Brain microvascular endothelial cell (primary cell): ENCODE data around the gene KLK12.

Experiments used
- DNase-seq: peaks from one replicate; pipeline ENCODE4 v3.0.0-alpha.2; 2020
- H3K27ac ChIP-seq: fragments of 250-450 bp; sonication (Bioruptor Pico); 2 replicates; pipeline ENCODE4 v1.5.1; 2020; ENCODE audit warnings: mild to moderate bottlenecking, moderate library complexity
- H3K27me3 ChIP-seq: fragments of 250-450 bp; sonication (Bioruptor Pico); replicated peaks from 2 replicates; pipeline ENCODE4 v1.5.1; 2020; ENCODE audit warnings: mild to moderate bottlenecking
- H3K36me3 ChIP-seq: fragments of 250-450 bp; sonication (Bioruptor Pico); replicated peaks from 2 replicates; pipeline ENCODE4 v1.5.1; 2020; ENCODE audit warnings: mild to moderate bottlenecking
- H3K4me3 ChIP-seq: 2 replicates; pipeline ENCODE4 v1.5.1; 2011; ENCODE audit warnings: low read depth, mild to moderate bottlenecking, control low read depth, low read length, moderate library complexity
- in situ Hi-C: cut with HindIII; loops from 2 replicates; pipeline ENCODE4 v1.10.0; 2017; ENCODE audit warnings: low sequenced_read_pairs, low pct_ligation_motif_present
- TF ChIP-seq, protein P1 (sequence below): IDR thresholded peaks from 2 replicates; pipeline ENCODE4 v1.5.1; 2011; ENCODE audit warnings: low read depth, mild to moderate bottlenecking, moderate library complexity, low read length, control low read depth, inconsistent platforms; ENCODE audit errors: missing control alignments

Gene KLK12

DNA sequence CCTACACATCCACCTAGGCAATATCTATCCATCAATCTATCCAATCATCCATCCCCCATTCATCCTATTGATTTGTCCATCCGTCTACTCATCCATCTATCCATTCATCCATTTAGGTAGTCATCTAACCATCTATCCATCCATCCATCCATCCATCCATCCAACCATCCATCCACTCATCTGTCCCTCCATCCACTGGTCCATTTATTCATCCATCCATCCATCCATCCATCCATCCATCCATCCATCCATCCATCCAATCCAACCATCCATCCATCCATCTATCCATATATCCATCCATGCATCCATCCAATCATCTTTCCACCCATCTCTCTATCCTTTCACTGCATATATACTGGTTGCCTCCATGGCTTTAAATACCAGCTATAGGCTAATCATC is 26.2 kb upstream of the KLK12 start:
- Histone ChIP-seq H3K36me3 (no peaks in the 10 kb centered on the region), H3K4me3 (no peak overlapping the region), H3K27me3 (no peaks in the 10 kb centered on the region), H3K27ac (no peak overlapping the region)
- DNase-seq, result no peak
- TF ChIP-seq, protein P1, sequence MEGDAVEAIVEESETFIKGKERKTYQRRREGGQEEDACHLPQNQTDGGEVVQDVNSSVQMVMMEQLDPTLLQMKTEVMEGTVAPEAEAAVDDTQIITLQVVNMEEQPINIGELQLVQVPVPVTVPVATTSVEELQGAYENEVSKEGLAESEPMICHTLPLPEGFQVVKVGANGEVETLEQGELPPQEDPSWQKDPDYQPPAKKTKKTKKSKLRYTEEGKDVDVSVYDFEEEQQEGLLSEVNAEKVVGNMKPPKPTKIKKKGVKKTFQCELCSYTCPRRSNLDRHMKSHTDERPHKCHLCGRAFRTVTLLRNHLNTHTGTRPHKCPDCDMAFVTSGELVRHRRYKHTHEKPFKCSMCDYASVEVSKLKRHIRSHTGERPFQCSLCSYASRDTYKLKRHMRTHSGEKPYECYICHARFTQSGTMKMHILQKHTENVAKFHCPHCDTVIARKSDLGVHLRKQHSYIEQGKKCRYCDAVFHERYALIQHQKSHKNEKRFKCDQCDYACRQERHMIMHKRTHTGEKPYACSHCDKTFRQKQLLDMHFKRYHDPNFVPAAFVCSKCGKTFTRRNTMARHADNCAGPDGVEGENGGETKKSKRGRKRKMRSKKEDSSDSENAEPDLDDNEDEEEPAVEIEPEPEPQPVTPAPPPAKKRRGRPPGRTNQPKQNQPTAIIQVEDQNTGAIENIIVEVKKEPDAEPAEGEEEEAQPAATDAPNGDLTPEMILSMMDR, result no peak
- in situ Hi-C loops, result no loop called here

DNA sequence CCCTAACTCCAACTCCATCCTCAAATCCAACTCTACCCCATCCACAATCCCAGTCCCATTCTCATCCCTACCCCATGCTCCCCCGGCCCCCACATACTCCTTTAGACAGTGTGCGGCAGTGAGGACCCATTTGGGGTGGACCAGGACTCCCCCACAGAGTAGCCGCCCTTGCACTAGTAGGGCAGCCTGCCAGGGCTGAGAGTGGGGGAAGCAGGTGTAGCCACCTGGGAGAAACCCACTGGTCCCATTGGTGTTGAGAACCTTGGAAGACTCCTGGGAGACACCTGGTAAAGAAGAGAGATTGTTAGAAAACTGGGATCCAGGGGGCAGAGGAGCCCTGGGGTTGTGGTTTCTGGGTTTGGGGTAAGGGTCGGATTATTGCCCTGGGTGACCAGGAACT is 25.5 kb upstream of the KLK12 start:
- DNase-seq, result no peak
- in situ Hi-C loops, result no loop called here
- TF ChIP-seq, protein P1, result no peak

DNA sequence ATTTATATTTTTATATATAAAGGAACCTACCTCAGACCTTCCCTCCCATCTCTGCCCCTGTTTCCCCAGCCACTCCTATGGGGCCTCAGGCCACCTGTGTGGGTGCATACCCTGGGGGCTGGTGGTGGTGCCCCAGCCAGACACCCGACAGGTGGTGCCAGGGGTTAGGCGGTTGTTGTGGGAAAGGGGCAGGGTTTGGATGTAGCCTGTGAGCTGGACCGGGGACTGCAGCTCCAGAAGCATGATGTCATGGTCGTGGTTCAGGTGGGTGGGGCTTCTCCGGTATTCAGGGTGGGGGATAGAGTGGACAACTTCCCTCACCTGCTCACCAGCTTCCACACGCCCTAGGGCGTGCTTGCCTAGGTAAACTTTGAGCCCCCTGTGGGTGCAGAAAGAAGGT is 24.9 kb upstream of the KLK12 start:
- H3K36me3 ChIP-seq, result no peaks in the 10 kb centered on the region
- no peak for DNase-seq
- H3K27ac ChIP-seq, result no peak overlapping the region
- TF ChIP-seq, protein P1, result no peak
- H3K27me3 ChIP-seq, result no peaks in the 10 kb centered on the region
- in situ Hi-C loops, result no loop called here
- H3K4me3 ChIP-seq, result no peak overlapping the region

More for the DNA sequence above, 25.5 kb upstream of the KLK12 start:
- Histone ChIP-seq H3K4me3 (no peak overlapping the region), H3K27me3 (no peaks in the 10 kb centered on the region), H3K27ac (no peak overlapping the region), H3K36me3 (no peaks in the 10 kb centered on the region)

DNA sequence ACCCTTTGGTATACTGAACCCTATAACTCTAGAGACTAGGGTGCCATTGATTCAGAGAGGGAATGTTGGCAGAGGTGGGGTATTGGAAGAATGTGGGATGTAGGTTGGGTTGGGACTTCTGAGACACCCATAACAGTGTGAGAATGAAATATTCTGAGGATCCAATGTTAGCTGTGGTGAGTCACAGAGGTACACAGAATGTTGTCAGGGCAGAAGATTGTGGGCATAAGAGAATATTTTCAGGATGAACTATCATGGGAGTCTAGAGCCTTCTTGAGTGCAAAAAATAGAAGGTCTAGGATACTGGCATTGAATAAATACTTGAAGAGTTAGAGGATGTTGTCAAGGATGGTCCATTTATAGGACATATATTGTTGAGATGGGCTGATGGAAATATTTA is 21.1 kb upstream of the KLK12 start:
- no peaks in the 10 kb centered on the region for H3K36me3 ChIP-seq
- no peak overlapping the region for H3K4me3 ChIP-seq
- in situ Hi-C loops, result no loop called here
- DNase-seq, result no peak
- TF ChIP-seq, protein P1, result no peak
- no peak overlapping the region for H3K27ac ChIP-seq
- H3K27me3 ChIP-seq, result no peaks in the 10 kb centered on the region

DNA sequence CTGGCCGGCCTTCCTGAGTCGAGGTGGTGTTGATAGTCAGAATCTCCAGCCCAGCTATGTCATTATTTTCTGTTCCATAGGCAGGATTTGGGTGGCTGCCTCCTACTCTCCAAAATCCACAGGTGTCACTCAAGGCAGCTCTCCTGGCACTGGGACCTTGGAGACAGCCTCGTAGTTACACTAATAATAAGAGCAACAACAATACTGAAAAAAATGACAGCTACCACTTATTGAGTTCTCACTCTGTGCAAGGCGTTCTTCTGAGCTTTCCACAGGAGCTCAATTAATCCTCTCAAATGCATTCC is 12.2 kb upstream of the KLK12 start:
- Histone ChIP-seq H3K27ac (no peak overlapping the region), H3K36me3 (no peaks in the 10 kb centered on the region), H3K4me3 (no peak overlapping the region), H3K27me3 (no peaks in the 10 kb centered on the region)
- in situ Hi-C loops, result no loop called here
- TF ChIP-seq, protein P1, result no peak
- DNase-seq, result no peak

DNA sequence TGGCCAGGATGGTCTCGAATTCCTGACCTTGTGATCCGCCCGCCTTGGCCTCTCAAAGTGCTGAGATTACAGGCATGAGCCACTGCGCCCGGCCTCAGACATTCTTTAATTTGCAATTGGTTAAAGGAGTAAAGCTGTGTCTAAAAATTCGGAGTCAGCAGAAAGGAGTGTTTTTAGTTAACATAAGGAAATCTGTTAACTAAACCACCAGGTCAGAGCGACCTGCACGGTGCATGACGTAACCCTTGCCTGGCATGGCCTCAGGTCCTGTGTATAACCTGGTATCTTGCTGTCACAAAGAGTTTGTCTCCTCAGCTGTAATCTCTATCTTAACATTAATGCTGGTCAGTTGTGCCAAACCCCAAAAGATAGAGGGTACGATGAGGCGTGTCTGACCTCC is 9.5 kb upstream of the KLK12 start:
- no peak overlapping the region for H3K4me3 ChIP-seq
- TF ChIP-seq, protein P1, result no peak
- H3K27me3 ChIP-seq, result no peaks in the 10 kb centered on the region
- H3K36me3 ChIP-seq, result no peaks in the 10 kb centered on the region
- no peak for DNase-seq
- in situ Hi-C loops, result no loop called here
- no peak overlapping the region for H3K27ac ChIP-seq
